ENCODE results near the gene ALDH1L1.

DNA sequence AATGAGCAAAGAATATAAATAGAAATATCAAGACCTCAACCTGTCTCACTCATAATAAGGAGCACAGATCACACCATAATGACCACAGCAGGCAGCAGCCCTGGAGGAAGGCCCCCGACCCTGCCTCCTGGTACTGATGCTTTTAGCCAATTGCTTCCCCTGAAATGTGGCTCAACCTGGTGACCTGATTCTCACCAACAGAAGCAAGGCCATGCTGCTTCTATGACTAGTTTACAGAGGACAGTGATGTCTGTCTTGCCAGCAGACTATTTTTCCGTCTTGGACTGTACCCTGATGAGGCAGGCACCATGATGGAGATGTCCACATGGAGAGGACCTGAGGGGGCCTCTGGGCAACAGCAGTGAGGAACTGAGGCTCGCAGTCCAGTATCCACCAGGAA lies 114.5 kb downstream of the ALDH1L1 start:
- TF ChIP-seq, protein P1, sequence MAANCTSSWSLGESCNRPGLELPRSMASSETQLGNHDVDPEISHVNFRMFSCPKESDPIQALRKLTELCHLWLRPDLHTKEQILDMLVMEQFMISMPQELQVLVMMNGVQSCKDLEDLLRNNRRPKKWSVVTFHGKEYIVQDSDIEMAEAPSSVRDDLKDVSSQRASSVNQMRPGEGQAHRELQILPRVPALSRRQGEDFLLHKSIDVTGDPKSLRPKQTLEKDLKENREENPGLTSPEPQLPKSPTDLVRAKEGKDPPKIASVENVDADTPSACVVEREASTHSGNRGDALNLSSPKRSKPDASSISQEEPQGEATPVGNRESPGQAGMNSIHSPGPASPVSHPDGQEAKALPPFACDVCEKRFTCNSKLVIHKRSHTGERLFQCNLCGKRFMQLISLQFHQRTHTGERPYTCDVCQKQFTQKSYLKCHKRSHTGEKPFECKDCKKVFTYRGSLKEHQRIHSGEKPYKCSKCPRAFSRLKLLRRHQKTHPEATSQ (tag by site-specific recombination; IDR thresholded peaks at IDR 0.05) = no peak
- TF ChIP-seq, protein P2, sequence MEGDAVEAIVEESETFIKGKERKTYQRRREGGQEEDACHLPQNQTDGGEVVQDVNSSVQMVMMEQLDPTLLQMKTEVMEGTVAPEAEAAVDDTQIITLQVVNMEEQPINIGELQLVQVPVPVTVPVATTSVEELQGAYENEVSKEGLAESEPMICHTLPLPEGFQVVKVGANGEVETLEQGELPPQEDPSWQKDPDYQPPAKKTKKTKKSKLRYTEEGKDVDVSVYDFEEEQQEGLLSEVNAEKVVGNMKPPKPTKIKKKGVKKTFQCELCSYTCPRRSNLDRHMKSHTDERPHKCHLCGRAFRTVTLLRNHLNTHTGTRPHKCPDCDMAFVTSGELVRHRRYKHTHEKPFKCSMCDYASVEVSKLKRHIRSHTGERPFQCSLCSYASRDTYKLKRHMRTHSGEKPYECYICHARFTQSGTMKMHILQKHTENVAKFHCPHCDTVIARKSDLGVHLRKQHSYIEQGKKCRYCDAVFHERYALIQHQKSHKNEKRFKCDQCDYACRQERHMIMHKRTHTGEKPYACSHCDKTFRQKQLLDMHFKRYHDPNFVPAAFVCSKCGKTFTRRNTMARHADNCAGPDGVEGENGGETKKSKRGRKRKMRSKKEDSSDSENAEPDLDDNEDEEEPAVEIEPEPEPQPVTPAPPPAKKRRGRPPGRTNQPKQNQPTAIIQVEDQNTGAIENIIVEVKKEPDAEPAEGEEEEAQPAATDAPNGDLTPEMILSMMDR (tag by site-specific recombination; IDR thresholded peaks at IDR 0.05) = no peak
- no peak for TF ChIP-seq ZNF37A (tag by site-specific recombination; IDR thresholded peaks at IDR 0.05)
- TF ChIP-seq ZNF292 (tag by site-specific recombination; IDR thresholded peaks at IDR 0.05; ENCODE audit: borderline replicate concordance, low read depth) = no peak
